K562 (cell line): ENCODE data around the gene EPB41L2. TPM values are rescaled to one million over a fixed set of nuclear protein-coding genes. Genes with fewer than 3 reads are reported as not detected.

Experiments used
- ATAC-seq: fragments of 200-7000 bp; cut with Tn5 transposase; 3 replicates; pipeline ENCODE4 v1.9.1; 2020; ENCODE audit warnings: moderate library complexity
- BruUV-seq: library from RNA; stranded (reverse); fragments of 400-500 nt; replicated peaks from 2 replicates; lab custom pipeline; 2021; lab: Mats Ljungman, UMichigan
- CTCF ChIA-PET: fragments of 300-600 bp; formaldehyde crosslinking; extraction: SDS; loops from one replicate; lab custom pipeline; 2021; ENCODE audit warnings: low intra/inter-chr PET ratio; lab: Yijun Ruan, JAX
- POLR2A ChIA-PET: fragments of 300-600, 350-650 bp; sonication (Branson Sonifier 250); formaldehyde crosslinking; extraction: SDS; loops from one replicate; lab custom pipeline; 2021; ENCODE audit warnings: antibody characterized with exemption, inconsistent platforms; lab: Yijun Ruan, JAX
- DNase-seq, 4 experiments: peaks; one replicate each; pipeline versions ENCODE4 v3.0.0 to v3.0.0-alpha.2; 2011 to 2018; ENCODE audit warnings: low spot score in 3 of 4, mixed read lengths in 3 of 4; ENCODE audit errors: extremely low read depth in 1 of 4
- FAIRE-seq: peaks from 2 replicates; lab custom pipeline; 2011; peaks lifted over from hg19 to GRCh38; lab: Jason Lieb, UNC
- H2AFZ ChIP-seq: 2 replicates; pipeline ENCODE4 v1.6.0; 2011; ENCODE audit warnings: low read depth, low read length, control low read depth, inconsistent platforms
- H3K27ac ChIP-seq: fragments of 200-600 bp; 3 replicates; pipeline ENCODE4 v1.8.0; 2011; ENCODE audit warnings: low read depth, mild to moderate bottlenecking, control low read depth, inconsistent platforms, low read length, moderate library complexity, mixed read lengths; ENCODE audit errors: extremely low read depth
- H3K27me3 ChIP-seq, 2 experiments: fragments of 300-600 bp in 1 of 2; 2 replicates in 1 of 2; 3 replicates in 1 of 2; pipeline versions ENCODE4 v1.6.0 to v1.8.0; 2011; ENCODE audit warnings: inconsistent platforms in 2 of 2, low read length in 2 of 2, mild to moderate bottlenecking in 1 of 2, mixed read lengths in 1 of 2, moderate library complexity in 1 of 2; ENCODE audit not compliant: control insufficient read depth in 2 of 2, insufficient read depth in 2 of 2
- H3K36me3 ChIP-seq: fragments of 300-600 bp; 3 replicates; pipeline ENCODE4 v1.8.0; 2011; ENCODE audit warnings: mild to moderate bottlenecking, low read length, inconsistent platforms; ENCODE audit not compliant: control insufficient read depth, insufficient read depth
- H3K4me1 ChIP-seq, 2 experiments: fragments of 200-600 bp in 1 of 2; replicated peaks in 1 of 2; 2 replicates in 1 of 2; 3 replicates in 1 of 2; pipeline versions ENCODE4 v1.5.1 to v1.8.0; 2011; ENCODE audit warnings: inconsistent platforms in 2 of 2, low read length in 2 of 2, mild to moderate bottlenecking in 1 of 2, mixed read lengths in 1 of 2, moderate library complexity in 1 of 2; ENCODE audit not compliant: control insufficient read depth in 2 of 2, insufficient read depth in 2 of 2
- H3K4me2 ChIP-seq: 2 replicates; pipeline ENCODE4 v1.6.1; 2011; ENCODE audit warnings: low read length, control low read depth, inconsistent platforms, mixed read lengths; ENCODE audit not compliant: insufficient read depth
- H3K4me3 ChIP-seq: fragments of 200-600 bp; sonication (generic), shearing (Covaris generic); 2 replicates; pipeline ENCODE4 v1.5.1; 2016; ENCODE audit warnings: control low read depth, inconsistent platforms
- H3K79me2 ChIP-seq: fragments of 200-600 bp; 3 replicates; pipeline ENCODE4 v1.8.0; 2011; ENCODE audit warnings: low read length, inconsistent platforms; ENCODE audit not compliant: control insufficient read depth, insufficient read depth
- H3K9ac ChIP-seq, 2 experiments: 2 replicates each; pipeline versions ENCODE4 v1.6.0 to v1.6.1; 2011; ENCODE audit warnings: low read depth in 2 of 2, low read length in 2 of 2, control low read depth in 1 of 2, inconsistent platforms in 1 of 2, mild to moderate bottlenecking in 1 of 2, mixed read lengths in 1 of 2; ENCODE audit not compliant: insufficient read depth in 1 of 2
- H3K9me1 ChIP-seq: one replicate; pipeline ENCODE4 v1.6.0; 2011; ENCODE audit warnings: inconsistent platforms, mild to moderate bottlenecking, low read length, moderate library complexity; ENCODE audit not compliant: control insufficient read depth, insufficient read depth
- H3K9me3 ChIP-seq: replicated peaks from 2 replicates; pipeline ENCODE4 v1.5.1; 2011; ENCODE audit warnings: low read depth, low read length, inconsistent platforms; ENCODE audit not compliant: control insufficient read depth, insufficient read depth
- H4K20me1 ChIP-seq: replicated peaks from 2 replicates; pipeline ENCODE4 v1.6.1; 2011; ENCODE audit warnings: low read length, inconsistent platforms, mixed read lengths; ENCODE audit not compliant: control insufficient read depth, insufficient read depth
- ARNT ChIP-seq, 2 experiments: fragments of 450-650 bp; IDR thresholded peaks; 2 replicates each; pipeline ENCODE4 v1.6.1; 2016; ENCODE audit warnings: mild to moderate bottlenecking in 1 of 2
- CAMTA2 ChIP-seq: fragments of 250-450 bp; sonication (Bioruptor Pico); conservative IDR thresholded peaks from 2 replicates; pipeline ENCODE4 v1.5.1; 2022
- CHCHD3 ChIP-seq: fragments of 250-450 bp; sonication (Bioruptor Pico); IDR thresholded peaks from 2 replicates; pipeline ENCODE4 v2.1.2; 2022; ENCODE audit warnings: mild to moderate bottlenecking
- DIDO1 ChIP-seq: fragments of 450-650 bp; IDR thresholded peaks from 2 replicates; pipeline ENCODE4 v1.6.1; 2016; ENCODE audit warnings: low read depth, missing biosample characterization, missing genetic modification characterization
- EP400 ChIP-seq: fragments of 450-650 bp; IDR thresholded peaks from 2 replicates; pipeline ENCODE4 v1.6.1; 2017; ENCODE audit warnings: antibody characterized with exemption, mild to moderate bottlenecking, moderate library complexity
- FOXJ3 ChIP-seq: sonication (generic); formaldehyde crosslinking; IDR thresholded peaks from 2 replicates; pipeline ENCODE4 v1.4.0; 2020; ENCODE audit warnings: mild to moderate bottlenecking, missing genetic modification reagents
- KLF13 ChIP-seq: fragments of 450-650 bp; IDR thresholded peaks from 2 replicates; pipeline ENCODE4 v1.6.1; 2016; ENCODE audit warnings: missing genetic modification characterization, low read depth, mild to moderate bottlenecking, missing compliant biosample characterization, moderate library complexity, borderline replicate concordance
- KLF6 ChIP-seq: fragments of 250-450 bp; sonication (Bioruptor Pico); IDR thresholded peaks from 2 replicates; pipeline ENCODE4 v1.4.0; 2020; ENCODE audit warnings: mild to moderate bottlenecking, moderate library complexity, borderline replicate concordance
- LARP7 ChIP-seq: fragments of 450-650 bp; IDR thresholded peaks from 2 replicates; pipeline ENCODE4 v1.6.1; 2016
- MED1 ChIP-seq: sonication (generic); formaldehyde crosslinking; IDR thresholded peaks from 2 replicates; pipeline ENCODE4 v1.8.1; 2023; ENCODE audit warnings: missing genetic modification reagents, borderline replicate concordance
- PTBP1 ChIP-seq: fragments of 200-400 bp; formaldehyde crosslinking; IDR thresholded peaks from 2 replicates; pipeline ENCODE4 v1.6.1; 2017; ENCODE audit warnings: low read depth, low read length
- SMAD2 ChIP-seq: fragments of 150-350 bp; IDR thresholded peaks from 2 replicates; pipeline ENCODE4 v1.6.1; 2014; ENCODE audit warnings: low read depth, mild to moderate bottlenecking, low read length
- SP1 ChIP-seq: sonication (generic); formaldehyde crosslinking; IDR thresholded peaks from 2 replicates; pipeline ENCODE4 v1.8.1; 2022; ENCODE audit warnings: mild to moderate bottlenecking, missing genetic modification reagents
- SP2 ChIP-seq: IDR thresholded peaks from 2 replicates; pipeline ENCODE4 v1.6.1; 2011; ENCODE audit warnings: mild to moderate bottlenecking, low read depth, low read length, moderate library complexity; ENCODE audit not compliant: poor library complexity, severe bottlenecking; ENCODE audit errors: extremely low read depth
- SPI1 ChIP-seq: IDR thresholded peaks from 2 replicates; pipeline ENCODE4 v1.6.1; 2011; ENCODE audit warnings: low read depth, low read length, control low read depth, borderline replicate concordance
- TAF1 ChIP-seq: IDR thresholded peaks from 2 replicates; pipeline ENCODE4 v1.6.1; 2011; ENCODE audit warnings: mild to moderate bottlenecking, low read length, moderate library complexity; ENCODE audit not compliant: insufficient read depth, control insufficient read depth, severe bottlenecking; ENCODE audit errors: extremely low read depth
- ZBTB17 ChIP-seq: fragments of 450-650 bp; formaldehyde crosslinking; IDR thresholded peaks from 2 replicates; pipeline ENCODE4 v1.4.0; 2020; ENCODE audit warnings: mild to moderate bottlenecking
- ZC3H8 ChIP-seq: fragments of 450-650 bp; IDR thresholded peaks from 2 replicates; pipeline ENCODE4 v1.6.1; 2017
- ZNF134 ChIP-seq: fragments of 250-450 bp; sonication (Bioruptor Pico); conservative IDR thresholded peaks from 2 replicates; pipeline ENCODE4 v1.4.0; 2020
- ZNF140 ChIP-seq: fragments of 250-450 bp; sonication (Bioruptor Pico); IDR thresholded peaks from 2 replicates; pipeline ENCODE4 v1.8.0; 2021; ENCODE audit warnings: moderate library complexity, mild to moderate bottlenecking, inconsistent platforms
- ZNF282 ChIP-seq: sonication (generic); formaldehyde crosslinking; IDR thresholded peaks from 2 replicates; pipeline ENCODE4 v1.8.1; 2023; ENCODE audit warnings: missing genetic modification reagents
- ZNF586 ChIP-seq: fragments of 450-650 bp; formaldehyde crosslinking; conservative IDR thresholded peaks from 2 replicates; pipeline ENCODE4 v1.4.0; 2020; ENCODE audit warnings: mild to moderate bottlenecking, moderate library complexity
- ZNF75A ChIP-seq: fragments of 450-650 bp; formaldehyde crosslinking; IDR thresholded peaks from 2 replicates; pipeline ENCODE4 v1.4.0; 2020; ENCODE audit warnings: mild to moderate bottlenecking
- WGBS: fragments of 100-300 bp; shearing (Covaris generic); methylation state at CpG from one replicate; pipeline ENCODE4 v1.1.6; 2016; ENCODE audit warnings: low coverage, mixed read lengths; ENCODE audit not compliant: insufficient coverage; ENCODE audit errors: missing lambda C conversion rate; 5-methylcytosine and 5-hydroxymethylcytosine counted together
- in situ Hi-C: fragments of 300-500 bp; cut with MboI; formaldehyde crosslinking; loops from 4 replicates; pipeline ENCODE4 v1.15.0; 2018; ENCODE audit warnings: inconsistent platforms, mixed read lengths
- intact Hi-C: fragments of 100-400 bp; cut with micrococcal nuclease; formaldehyde crosslinking; loops from 2 replicates; pipeline ENCODE4 v1.14.2; 2022
- polyA plus RNA-seq, 8 experiments: library from polyadenylated mRNA; depleted of rRNA in 4 of 8; stranded (reverse) in 5 of 8; unstranded in 3 of 8; fragments of >200 nt; fragmentation: Nextera tagmentation in 2 of 8; fragmentation: Illumina TruSeq in 1 of 8; extraction: Ambion mirVana in 2 of 8; extraction: Trizol in 1 of 8; gene quantifications; 2 replicates each; pipeline versions ENCODE4 v1.2.1 to v1.2.3, GENCODE V29; 2011 to 2014; ENCODE audit warnings: inconsistent platforms in 1 of 8, missing spikeins in 1 of 8
- total RNA-seq, 7 experiments: library from RNA; depleted of rRNA in 6 of 7; stranded (reverse); fragments of >200 nt in 6 of 7; fragmentation: Illumina TruSeq in 2 of 7; extraction: Trizol in 2 of 7; gene quantifications; 2 replicates each; pipeline versions ENCODE4 v1.2.1 to v1.2.3, GENCODE V29; 2011 to 2021; ENCODE audit warnings: low replicate concordance in 1 of 7
- TF ChIP-seq, protein P1 (sequence below): sonication (generic); IDR thresholded peaks from 2 replicates; pipeline ENCODE4 v1.6.1; 2016
- TF ChIP-seq, protein P2 (sequence below): IDR thresholded peaks from 3 replicates; pipeline ENCODE4 v1.6.1; 2011; ENCODE audit warnings: borderline replicate concordance, mild to moderate bottlenecking; ENCODE audit not compliant: insufficient read length, insufficient read depth

Gene EPB41L2
- total and polyA plus RNA-seq, 9 of the 15 experiments (the other 6 are each of a cell fraction or from before 2014, with no cell fraction given), result 5.1 to 53.6 (median 25.0) TPM

DNA sequence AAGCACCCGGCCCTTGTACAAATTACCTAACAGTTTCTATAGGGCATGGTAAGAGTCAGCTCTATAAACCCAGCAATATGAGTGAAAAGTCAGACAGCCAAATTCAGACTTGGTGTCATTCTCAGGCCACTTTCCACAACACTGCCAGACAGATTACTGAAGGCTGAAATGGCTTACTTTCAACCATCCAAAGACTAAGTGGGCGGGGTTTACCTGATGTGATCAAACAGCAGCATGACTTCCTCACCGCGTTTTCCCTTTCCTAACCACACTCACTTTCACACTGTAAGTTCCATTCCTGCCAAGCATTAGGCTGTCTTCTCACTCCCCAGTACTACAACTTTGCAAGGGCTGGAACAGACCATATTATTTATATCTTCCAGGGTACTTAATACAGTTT, 149.9 kb downstream of the EPB41L2 start:
- peak in 2 of 4 experiments; percentile 27 to 53 for DNase-seq
- H3K4me2 ChIP-seq, result peak overlapping the region; percentile 54
- TF ChIP-seq SMAD2, result no peak
- TF ChIP-seq SPI1, result peak; percentile 45; the same call in 1 of the 2 replicates
- no peak for TF ChIP-seq ZNF140 (CRISPR knock-in tag)
- no peak for TF ChIP-seq SP2
- TF ChIP-seq, protein P1, sequence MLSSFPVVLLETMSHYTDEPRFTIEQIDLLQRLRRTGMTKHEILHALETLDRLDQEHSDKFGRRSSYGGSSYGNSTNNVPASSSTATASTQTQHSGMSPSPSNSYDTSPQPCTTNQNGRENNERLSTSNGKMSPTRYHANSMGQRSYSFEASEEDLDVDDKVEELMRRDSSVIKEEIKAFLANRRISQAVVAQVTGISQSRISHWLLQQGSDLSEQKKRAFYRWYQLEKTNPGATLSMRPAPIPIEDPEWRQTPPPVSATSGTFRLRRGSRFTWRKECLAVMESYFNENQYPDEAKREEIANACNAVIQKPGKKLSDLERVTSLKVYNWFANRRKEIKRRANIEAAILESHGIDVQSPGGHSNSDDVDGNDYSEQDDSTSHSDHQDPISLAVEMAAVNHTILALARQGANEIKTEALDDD, result peak; percentile 48
- TF ChIP-seq ZNF134 (CRISPR knock-in tag), result no peak
- TF ChIP-seq ZC3H8, result no peak
- no peak for TF ChIP-seq EP400
- TF ChIP-seq FOXJ3 (CRISPR knock-in tag), result no peak
- no peak for TF ChIP-seq CAMTA2 (CRISPR knock-in tag)
- no peak for TF ChIP-seq ZNF75A (CRISPR knock-in tag)
- TF ChIP-seq LARP7, result no peak
- TF ChIP-seq, protein P2, sequence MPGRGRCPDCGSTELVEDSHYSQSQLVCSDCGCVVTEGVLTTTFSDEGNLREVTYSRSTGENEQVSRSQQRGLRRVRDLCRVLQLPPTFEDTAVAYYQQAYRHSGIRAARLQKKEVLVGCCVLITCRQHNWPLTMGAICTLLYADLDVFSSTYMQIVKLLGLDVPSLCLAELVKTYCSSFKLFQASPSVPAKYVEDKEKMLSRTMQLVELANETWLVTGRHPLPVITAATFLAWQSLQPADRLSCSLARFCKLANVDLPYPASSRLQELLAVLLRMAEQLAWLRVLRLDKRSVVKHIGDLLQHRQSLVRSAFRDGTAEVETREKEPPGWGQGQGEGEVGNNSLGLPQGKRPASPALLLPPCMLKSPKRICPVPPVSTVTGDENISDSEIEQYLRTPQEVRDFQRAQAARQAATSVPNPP, result no peak
- no peak for TF ChIP-seq ZNF586
- TF ChIP-seq TAF1, result no peak
- TF ChIP-seq KLF13, result peak; percentile 33; the same call in 1 of the 2 replicates
- TF ChIP-seq ARNT (IDR thresholded peaks at IDR 0.05), result no peak
- no peak for TF ChIP-seq DIDO1
- no peak for TF ChIP-seq SP1 (CRISPR knock-in tag)
- TF ChIP-seq CHCHD3, result no peak
- TF ChIP-seq ZNF282, result no peak
- no peak for TF ChIP-seq PTBP1
- TF ChIP-seq KLF6 (CRISPR knock-in tag), result no peak
- TF ChIP-seq MED1 (CRISPR knock-in tag), result no peak
- TF ChIP-seq ZBTB17 (CRISPR knock-in tag), result no peak
- no peak for FAIRE-seq
- WGBS, result 18% methylated on average over 4 of the region's 4 CpGs
- H3K9me1 ChIP-seq, result no peaks in the 10 kb centered on the region
- in situ Hi-C loops, result no loop called here
- H3K79me2 ChIP-seq, result no peaks in the 10 kb centered on the region
- no peaks in the 10 kb centered on the region for H3K9me3 ChIP-seq
- H2AFZ ChIP-seq, result peak overlapping the region; percentile 49
- ChIA-PET CTCF (no interaction called here), POLR2A (no interaction called here)
- BruUV-seq, result no TSS peak
- no peaks in the 10 kb centered on the region for H4K20me1 ChIP-seq
- no peak overlapping the region for H3K27ac ChIP-seq
- no peak overlapping the region for H3K4me3 ChIP-seq
- H3K27me3 ChIP-seq, result no peaks in the 10 kb centered on the region
- peak; percentile 91 for ATAC-seq
- intact Hi-C loops, result no loop called here
- no peak overlapping the region for H3K9ac ChIP-seq
- H3K36me3 ChIP-seq, result no peaks in the 10 kb centered on the region
- no peaks in the 10 kb centered on the region; a peak in 1 of 5 replicates for H3K4me1 ChIP-seq
